Chondrocyte (in vitro differentiated cells): Measurements from ENCODE around the gene MRPL50. TPM values are rescaled to one million over a fixed set of nuclear protein-coding genes. Genes with fewer than 3 reads are reported as not detected.

Source experiments
- DNase-seq: peaks from one replicate; pipeline ENCODE4 v3.0.0; 2021; ENCODE audit warnings: mixed read lengths, low spot score
- H3K27ac Mint-ChIP-seq: one replicate; pipeline ENCODE4 v1.8.0; 2021; ENCODE audit warnings: mild to moderate bottlenecking, moderate library complexity, mixed read lengths; ENCODE audit not compliant: unreplicated experiment
- H3K27me3 Mint-ChIP-seq: 2 replicates; pipeline ENCODE4 v1.8.0; 2021; ENCODE audit warnings: low read depth, mixed read lengths
- H3K36me3 Mint-ChIP-seq: 2 replicates; pipeline ENCODE4 v1.8.0; 2021; ENCODE audit warnings: low read depth, mixed read lengths
- H3K4me1 Mint-ChIP-seq: 2 replicates; pipeline ENCODE4 v1.8.0; 2021; ENCODE audit warnings: low read depth, mild to moderate bottlenecking, mixed read lengths
- H3K4me3 Mint-ChIP-seq: one replicate; pipeline ENCODE4 v1.8.0; 2021; ENCODE audit warnings: mild to moderate bottlenecking, moderate library complexity, mixed read lengths; ENCODE audit not compliant: unreplicated experiment
- H3K9me3 Mint-ChIP-seq: 2 replicates; pipeline ENCODE4 v1.8.0; 2021; ENCODE audit warnings: low read depth, mixed read lengths
- CTCF ChIP-seq: fragments of 200-600 bp; sonication (generic); IDR thresholded peaks from 2 replicates; pipeline ENCODE4 v1.5.0; 2021; ENCODE audit warnings: antibody characterized with exemption, mild to moderate bottlenecking, moderate library complexity
- total RNA-seq: library from RNA; stranded (reverse); gene quantifications from 3 replicates; pipeline ENCODE4 v1.2.1, GENCODE V29; 2021

Gene MRPL50
- total RNA-seq, 1 donor from 2014 or later, result 7.2 TPM

- H3K9me3 Mint-ChIP-seq, result no peaks in the 10 kb centered on the region
- DNase-seq, result no peak
- H3K27me3 Mint-ChIP-seq, result peaks cover 24% of the 10 kb centered on the region
- no peak for TF ChIP-seq CTCF
- no peak overlapping the region for H3K27ac Mint-ChIP-seq
- no peaks in the 10 kb centered on the region for H3K36me3 Mint-ChIP-seq
- H3K4me3 Mint-ChIP-seq, result no peak overlapping the region
- no peaks in the 10 kb centered on the region for H3K4me1 Mint-ChIP-seq
These were observed 36.6 kb upstream of the MRPL50 start for GRCh38 chr9:101434998-101435397.

- no peak for TF ChIP-seq CTCF
- peaks cover 28% of the 10 kb centered on the region for H3K27me3 Mint-ChIP-seq
- no peaks in the 10 kb centered on the region for H3K36me3 Mint-ChIP-seq
- no peak overlapping the region for H3K27ac Mint-ChIP-seq
- no peak overlapping the region for H3K4me3 Mint-ChIP-seq
- no peak for DNase-seq
- no peaks in the 10 kb centered on the region for H3K4me1 Mint-ChIP-seq
- no peaks in the 10 kb centered on the region for H3K9me3 Mint-ChIP-seq
These were observed 34.8 kb upstream of the MRPL50 start for GRCh38 chr9:101433229-101433628.

GRCh38 chr9:101432740-101433139 lies 34.3 kb upstream of the MRPL50 start:
- TF ChIP-seq CTCF, result no peak
- no peaks in the 10 kb centered on the region for H3K36me3 Mint-ChIP-seq
- no peak overlapping the region for H3K27ac Mint-ChIP-seq
- no peaks in the 10 kb centered on the region for H3K4me1 Mint-ChIP-seq
- peaks cover 26% of the 10 kb centered on the region for H3K27me3 Mint-ChIP-seq
- H3K9me3 Mint-ChIP-seq, result no peaks in the 10 kb centered on the region
- H3K4me3 Mint-ChIP-seq, result no peak overlapping the region
- no peak for DNase-seq

GRCh38 chr9:101432171-101432570 lies 33.8 kb upstream of the MRPL50 start:
- no peaks in the 10 kb centered on the region for H3K36me3 Mint-ChIP-seq
- no peak for DNase-seq
- no peak overlapping the region for H3K4me3 Mint-ChIP-seq
- H3K27me3 Mint-ChIP-seq, result peaks cover 23% of the 10 kb centered on the region
- no peaks in the 10 kb centered on the region for H3K9me3 Mint-ChIP-seq
- H3K27ac Mint-ChIP-seq, result no peak overlapping the region
- no peaks in the 10 kb centered on the region for H3K4me1 Mint-ChIP-seq
- TF ChIP-seq CTCF, result no peak

GRCh38 chr9:101429736-101430135 lies 31.3 kb upstream of the MRPL50 start:
- Mint-ChIP-seq H3K27ac (no peak overlapping the region), H3K27me3 (peaks cover 12% of the 10 kb centered on the region), H3K36me3 (no peaks in the 10 kb centered on the region), H3K9me3 (no peaks in the 10 kb centered on the region), H3K4me3 (no peak overlapping the region), H3K4me1 (no peaks in the 10 kb centered on the region)
- DNase-seq, result no peak
- no peak for TF ChIP-seq CTCF
